Stimulated activated CD4-positive, alpha-beta T cell treated with anti-CD3 and anti-CD28 coated beads, Interleukin-12 subunit alpha, Interleukin-12 subunit beta, amount 100 ng/mL, for 48 hours (primary cell): ENCODE results near the gene CORO7.
A peak's percentile ranks its signal among the peaks of the same experiment; 100 is the strongest.
"Not testable (repeated sequence)": the region's sequence is repeated elsewhere in the genome, so short reads cannot be mapped to it uniquely, and the experiment has no call there.

Experiments
- DNase-seq, 3 donors: peaks; one replicate each; pipeline ENCODE4 v3.0.0-alpha.2; 2020; ENCODE audit warnings: low read depth in 2 of 3, low spot score in 1 of 3

The CORO7 gene

GRCh38 chr16:4340443-4340842, 76.0 kb downstream of the CORO7 start:
- no peak for DNase-seq

- DNase-seq: no peak
Observed at GRCh38 chr16:4339909-4340308, 76.5 kb downstream of the CORO7 start.

GRCh38 chr16:4339455-4339854, 76.9 kb downstream of the CORO7 start:
- DNase-seq: no peak

GRCh38 chr16:4338712-4339299, 77.6 kb downstream of the CORO7 start:
- no peak for DNase-seq

GRCh38 chr16:4338125-4338582, 78.2 kb downstream of the CORO7 start:
- DNase-seq: no peak

- DNase-seq: no peak
Observed at GRCh38 chr16:4337540-4338088, 78.8 kb downstream of the CORO7 start.

GRCh38 chr16:4336701-4337539, 79.5 kb downstream of the CORO7 start:
- no peak for DNase-seq

- no peak for DNase-seq
Observed at GRCh38 chr16:4334724-4335495, 81.5 kb downstream of the CORO7 start.

GRCh38 chr16:4333714-4334113, 82.7 kb downstream of the CORO7 start:
- not testable (repeated sequence) for DNase-seq

GRCh38 chr16:4333308-4333638, 83.1 kb downstream of the CORO7 start:
- no peak for DNase-seq

- DNase-seq: no peak
Observed at GRCh38 chr16:4332623-4333307, 83.6 kb downstream of the CORO7 start.

- DNase-seq: no peak
Observed at GRCh38 chr16:4332083-4332482, 84.3 kb downstream of the CORO7 start.

GRCh38 chr16:4330277-4330874, 86.0 kb downstream of the CORO7 start:
- peak; percentile 37 to 76 (median 65) for DNase-seq

GRCh38 chr16:4328782-4329775, 87.3 kb downstream of the CORO7 start:
- DNase-seq: no peak

- DNase-seq: peak in 2 of 3 donors; percentile 34 to 41
Observed at GRCh38 chr16:4328046-4328781, 88.2 kb downstream of the CORO7 start.

- no peak for DNase-seq
Observed at GRCh38 chr16:4327386-4328045, 88.9 kb downstream of the CORO7 start.

- DNase-seq: no peak
Observed at GRCh38 chr16:4325253-4325758, 91.1 kb downstream of the CORO7 start.
